GM23338 (cell line): ENCODE data around the gene ZMAT2. TPM values are rescaled to one million over a fixed set of nuclear protein-coding genes. Genes with fewer than 3 reads are reported as not detected.

Experiments used
- ATAC-seq: fragments of 200-7000 bp; cut with Tn5 transposase; 3 replicates; pipeline ENCODE4 v1.9.1; 2020
- DNase-seq: peaks from one replicate; pipeline ENCODE4 v3.0.0-alpha.2; 2015; ENCODE audit warnings: low spot score
- H2AFZ ChIP-seq: fragments of 200-600 bp; sonication (generic); 2 replicates; pipeline ENCODE4 v1.8.0; 2016; ENCODE audit warnings: antibody characterized with exemption, mild to moderate bottlenecking, moderate library complexity
- H3F3A ChIP-seq: fragments of 200-600 bp; sonication (generic); replicated peaks from 2 replicates; pipeline ENCODE4 v1.8.0; 2017; ENCODE audit warnings: antibody characterized with exemption, mixed run types, low read depth
- H3K27ac ChIP-seq: fragments of 200-600 bp; sonication (generic); 2 replicates; pipeline ENCODE4 v1.6.1; 2016; ENCODE audit warnings: low read depth
- H3K27me3 ChIP-seq: fragments of 200-600 bp; sonication (generic); 2 replicates; pipeline ENCODE4 v1.8.0; 2016; ENCODE audit warnings: mild to moderate bottlenecking, mixed run types, moderate library complexity; ENCODE audit not compliant: insufficient read depth
- H3K36me3 ChIP-seq: fragments of 200-600 bp; sonication (generic); 2 replicates; pipeline ENCODE4 v1.8.0; 2016; ENCODE audit warnings: mild to moderate bottlenecking; ENCODE audit not compliant: insufficient read depth
- H3K4me1 ChIP-seq: fragments of 200-600 bp; sonication (generic); 2 replicates; pipeline ENCODE4 v1.8.0; 2016; ENCODE audit warnings: mild to moderate bottlenecking, moderate library complexity; ENCODE audit not compliant: insufficient read depth
- H3K4me2 ChIP-seq: fragments of 200-600 bp; sonication (generic); 2 replicates; pipeline ENCODE4 v1.7.1; 2017; ENCODE audit warnings: mixed run types
- H3K4me3 ChIP-seq: fragments of 200-600 bp; sonication (generic); 2 replicates; pipeline ENCODE4 v1.6.1; 2016; ENCODE audit warnings: mixed run types
- H3K79me2 ChIP-seq: fragments of 200-600 bp; sonication (generic); replicated peaks from 2 replicates; pipeline ENCODE4 v1.8.0; 2017; ENCODE audit warnings: mild to moderate bottlenecking; ENCODE audit not compliant: insufficient read depth
- H3K9me2 ChIP-seq: fragments of 200-600 bp; sonication (generic); 2 replicates; pipeline ENCODE4 v1.8.0; 2017; ENCODE audit not compliant: insufficient read depth
- H4K20me1 ChIP-seq: fragments of 200-600 bp; sonication (generic); replicated peaks from 2 replicates; pipeline ENCODE4 v1.8.0; 2017; ENCODE audit warnings: mild to moderate bottlenecking; ENCODE audit not compliant: insufficient read depth
- H3K27ac Mint-ChIP-seq: 2 replicates; pipeline ENCODE4 v1.8.0; 2020; ENCODE audit warnings: inconsistent platforms, mild to moderate bottlenecking, moderate library complexity, mixed read lengths
- H3K27me3 Mint-ChIP-seq: 3 replicates; pipeline ENCODE4 v1.8.0; 2022; ENCODE audit warnings: low read depth, mild to moderate bottlenecking, moderate library complexity, mixed read lengths, inconsistent platforms; ENCODE audit not compliant: insufficient read depth, poor library complexity
- H3K36me3 Mint-ChIP-seq: 3 replicates; pipeline ENCODE4 v1.8.0; 2021; ENCODE audit warnings: low read depth, mild to moderate bottlenecking, inconsistent platforms, moderate library complexity, mixed read lengths
- H3K4me1 Mint-ChIP-seq: 3 replicates; pipeline ENCODE4 v1.8.0; 2020; ENCODE audit warnings: mild to moderate bottlenecking, inconsistent platforms, mixed read lengths
- H3K4me3 Mint-ChIP-seq: 3 replicates; pipeline ENCODE4 v1.8.0; 2021; ENCODE audit warnings: moderate library complexity, mild to moderate bottlenecking, inconsistent platforms, mixed read lengths
- H3K9me3 Mint-ChIP-seq: 3 replicates; pipeline ENCODE4 v1.8.0; 2020; ENCODE audit warnings: moderate library complexity, mild to moderate bottlenecking, inconsistent platforms, mixed read lengths
- CREB1 ChIP-seq: fragments of 250-450 bp; sonication (Bioruptor Pico); IDR thresholded peaks from 2 replicates; pipeline ENCODE4 v1.5.0; 2020; ENCODE audit warnings: low read depth, mild to moderate bottlenecking, moderate library complexity
- EZH2 ChIP-seq: fragments of 200-600 bp; sonication (generic); IDR thresholded peaks from one replicate; pipeline ENCODE4 v1.8.0; 2017; ENCODE audit warnings: antibody characterized with exemption, mild to moderate bottlenecking, low read depth; ENCODE audit not compliant: unreplicated experiment
- EZH2phosphoT487 ChIP-seq: fragments of 200-600 bp; sonication (generic); IDR thresholded peaks from one replicate; pipeline ENCODE4 v1.8.1; 2018; ENCODE audit warnings: antibody characterized with exemption; ENCODE audit not compliant: unreplicated experiment
- JUNB ChIP-seq: IDR thresholded peaks from one replicate; pipeline ENCODE4 v1.6.1; 2016; ENCODE audit warnings: antibody characterized with exemption; ENCODE audit not compliant: unreplicated experiment
- NANOG ChIP-seq: IDR thresholded peaks from 2 replicates; pipeline ENCODE4 v1.6.1; 2016; ENCODE audit warnings: antibody characterized with exemption, borderline replicate concordance
- POLR2AphosphoS5 ChIP-seq: IDR thresholded peaks from 2 replicates; pipeline ENCODE4 v1.6.1; 2016; ENCODE audit warnings: antibody characterized with exemption, low read depth
- STAT1 ChIP-seq: IDR thresholded peaks from one replicate; pipeline ENCODE4 v1.6.1; 2016; ENCODE audit warnings: antibody characterized with exemption; ENCODE audit not compliant: unreplicated experiment
- ZNF114 ChIP-seq: fragments of 250-450 bp; sonication (Bioruptor Pico); IDR thresholded peaks from 2 replicates; pipeline ENCODE4 v1.5.0; 2020; ENCODE audit warnings: mild to moderate bottlenecking, moderate library complexity
- ZNF331 ChIP-seq: fragments of 250-450 bp; sonication (Bioruptor Pico); IDR thresholded peaks from 2 replicates; pipeline ENCODE4 v1.5.0; 2020; ENCODE audit warnings: low read depth, mild to moderate bottlenecking, moderate library complexity
- polyA plus RNA-seq: library from polyadenylated mRNA; unstranded; fragments of >200 nt; fragmentation: Nextera tagmentation; extraction: Ambion mirVana; gene quantifications from 2 replicates; pipeline ENCODE4 v1.2.1, GENCODE V29; 2016
- total RNA-seq: library from RNA; depleted of rRNA; stranded (reverse); fragments of >200 nt; shearing (Covaris generic); gene quantifications from 2 replicates; pipeline ENCODE4 v1.2.3, GENCODE V29; 2014
- TF ChIP-seq, protein P1 (sequence below): fragments of 250-450 bp; sonication (Bioruptor Pico); IDR thresholded peaks from 2 replicates; pipeline ENCODE4 v1.5.0; 2020; ENCODE audit warnings: mild to moderate bottlenecking, moderate library complexity
- TF ChIP-seq, protein P2 (sequence below): IDR thresholded peaks from one replicate; pipeline ENCODE4 v1.6.1; 2018; ENCODE audit warnings: antibody characterized with exemption; ENCODE audit not compliant: unreplicated experiment
- TF ChIP-seq, protein P3 (sequence below): IDR thresholded peaks from 2 replicates; pipeline ENCODE4 v1.6.1; 2016; ENCODE audit warnings: antibody characterized with exemption

ZMAT2 gene
- total and polyA plus RNA-seq, 2 experiments from 2014 or later = 26.4 to 50.6 TPM

DNA sequence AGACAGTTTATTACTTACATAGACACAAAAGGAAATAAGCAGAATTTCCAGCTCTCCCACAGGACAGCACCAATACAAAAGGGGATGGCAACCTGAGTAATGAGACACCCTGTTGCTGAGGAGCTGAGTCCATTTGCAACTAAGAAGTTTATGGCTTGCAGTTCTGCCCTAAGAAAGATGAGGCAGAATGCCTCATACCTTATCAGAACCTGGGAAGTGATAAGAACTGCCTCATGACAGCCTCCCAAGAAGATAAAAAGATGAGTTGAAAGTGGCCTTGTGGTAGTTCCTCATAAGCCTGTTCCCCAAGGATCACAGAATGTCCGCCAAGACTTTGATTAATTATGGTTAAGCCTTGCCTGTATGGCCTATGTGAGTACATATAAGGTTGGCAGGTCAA lies 41.7 kb downstream of the ZMAT2 start (continued):
- TF ChIP-seq, protein P1, sequence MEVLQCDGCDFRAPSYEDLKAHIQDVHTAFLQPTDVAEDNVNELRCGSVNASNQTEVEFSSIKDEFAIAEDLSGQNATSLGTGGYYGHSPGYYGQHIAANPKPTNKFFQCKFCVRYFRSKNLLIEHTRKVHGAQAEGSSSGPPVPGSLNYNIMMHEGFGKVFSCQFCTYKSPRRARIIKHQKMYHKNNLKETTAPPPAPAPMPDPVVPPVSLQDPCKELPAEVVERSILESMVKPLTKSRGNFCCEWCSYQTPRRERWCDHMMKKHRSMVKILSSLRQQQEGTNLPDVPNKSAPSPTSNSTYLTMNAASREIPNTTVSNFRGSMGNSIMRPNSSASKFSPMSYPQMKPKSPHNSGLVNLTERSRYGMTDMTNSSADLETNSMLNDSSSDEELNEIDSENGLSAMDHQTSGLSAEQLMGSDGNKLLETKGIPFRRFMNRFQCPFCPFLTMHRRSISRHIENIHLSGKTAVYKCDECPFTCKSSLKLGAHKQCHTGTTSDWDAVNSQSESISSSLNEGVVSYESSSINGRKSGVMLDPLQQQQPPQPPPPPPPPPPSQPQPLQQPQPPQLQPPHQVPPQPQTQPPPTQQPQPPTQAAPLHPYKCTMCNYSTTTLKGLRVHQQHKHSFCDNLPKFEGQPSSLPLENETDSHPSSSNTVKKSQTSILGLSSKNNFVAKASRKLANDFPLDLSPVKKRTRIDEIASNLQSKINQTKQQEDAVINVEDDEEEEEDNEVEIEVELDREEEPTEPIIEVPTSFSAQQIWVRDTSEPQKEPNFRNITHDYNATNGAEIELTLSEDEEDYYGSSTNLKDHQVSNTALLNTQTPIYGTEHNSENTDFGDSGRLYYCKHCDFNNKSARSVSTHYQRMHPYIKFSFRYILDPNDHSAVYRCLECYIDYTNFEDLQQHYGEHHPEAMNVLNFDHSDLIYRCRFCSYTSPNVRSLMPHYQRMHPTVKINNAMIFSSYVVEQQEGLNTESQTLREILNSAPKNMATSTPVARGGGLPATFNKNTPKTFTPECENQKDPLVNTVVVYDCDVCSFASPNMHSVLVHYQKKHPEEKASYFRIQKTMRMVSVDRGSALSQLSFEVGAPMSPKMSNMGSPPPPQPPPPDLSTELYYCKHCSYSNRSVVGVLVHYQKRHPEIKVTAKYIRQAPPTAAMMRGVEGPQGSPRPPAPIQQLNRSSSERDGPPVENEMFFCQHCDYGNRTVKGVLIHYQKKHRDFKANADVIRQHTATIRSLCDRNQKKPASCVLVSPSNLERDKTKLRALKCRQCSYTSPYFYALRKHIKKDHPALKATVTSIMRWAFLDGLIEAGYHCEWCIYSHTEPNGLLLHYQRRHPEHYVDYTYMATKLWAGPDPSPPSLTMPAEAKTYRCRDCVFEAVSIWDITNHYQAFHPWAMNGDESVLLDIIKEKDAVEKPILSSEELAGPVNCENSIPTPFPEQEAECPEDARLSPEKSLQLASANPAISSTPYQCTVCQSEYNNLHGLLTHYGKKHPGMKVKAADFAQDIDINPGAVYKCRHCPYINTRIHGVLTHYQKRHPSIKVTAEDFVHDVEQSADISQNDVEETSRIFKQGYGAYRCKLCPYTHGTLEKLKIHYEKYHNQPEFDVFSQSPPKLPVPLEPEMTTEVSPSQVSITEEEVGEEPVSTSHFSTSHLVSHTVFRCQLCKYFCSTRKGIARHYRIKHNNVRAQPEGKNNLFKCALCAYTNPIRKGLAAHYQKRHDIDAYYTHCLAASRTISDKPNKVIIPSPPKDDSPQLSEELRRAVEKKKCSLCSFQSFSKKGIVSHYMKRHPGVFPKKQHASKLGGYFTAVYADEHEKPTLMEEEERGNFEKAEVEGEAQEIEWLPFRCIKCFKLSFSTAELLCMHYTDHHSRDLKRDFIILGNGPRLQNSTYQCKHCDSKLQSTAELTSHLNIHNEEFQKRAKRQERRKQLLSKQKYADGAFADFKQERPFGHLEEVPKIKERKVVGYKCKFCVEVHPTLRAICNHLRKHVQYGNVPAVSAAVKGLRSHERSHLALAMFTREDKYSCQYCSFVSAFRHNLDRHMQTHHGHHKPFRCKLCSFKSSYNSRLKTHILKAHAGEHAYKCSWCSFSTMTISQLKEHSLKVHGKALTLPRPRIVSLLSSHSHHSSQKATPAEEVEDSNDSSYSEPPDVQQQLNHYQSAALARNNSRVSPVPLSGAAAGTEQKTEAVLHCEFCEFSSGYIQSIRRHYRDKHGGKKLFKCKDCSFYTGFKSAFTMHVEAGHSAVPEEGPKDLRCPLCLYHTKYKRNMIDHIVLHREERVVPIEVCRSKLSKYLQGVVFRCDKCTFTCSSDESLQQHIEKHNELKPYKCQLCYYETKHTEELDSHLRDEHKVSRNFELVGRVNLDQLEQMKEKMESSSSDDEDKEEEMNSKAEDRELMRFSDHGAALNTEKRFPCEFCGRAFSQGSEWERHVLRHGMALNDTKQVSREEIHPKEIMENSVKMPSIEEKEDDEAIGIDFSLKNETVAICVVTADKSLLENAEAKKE (CRISPR knock-in tag) = no peak
- TF ChIP-seq STAT1 (no peak), ZNF331 (CRISPR knock-in tag) (no peak)
- TF ChIP-seq, protein P2, sequence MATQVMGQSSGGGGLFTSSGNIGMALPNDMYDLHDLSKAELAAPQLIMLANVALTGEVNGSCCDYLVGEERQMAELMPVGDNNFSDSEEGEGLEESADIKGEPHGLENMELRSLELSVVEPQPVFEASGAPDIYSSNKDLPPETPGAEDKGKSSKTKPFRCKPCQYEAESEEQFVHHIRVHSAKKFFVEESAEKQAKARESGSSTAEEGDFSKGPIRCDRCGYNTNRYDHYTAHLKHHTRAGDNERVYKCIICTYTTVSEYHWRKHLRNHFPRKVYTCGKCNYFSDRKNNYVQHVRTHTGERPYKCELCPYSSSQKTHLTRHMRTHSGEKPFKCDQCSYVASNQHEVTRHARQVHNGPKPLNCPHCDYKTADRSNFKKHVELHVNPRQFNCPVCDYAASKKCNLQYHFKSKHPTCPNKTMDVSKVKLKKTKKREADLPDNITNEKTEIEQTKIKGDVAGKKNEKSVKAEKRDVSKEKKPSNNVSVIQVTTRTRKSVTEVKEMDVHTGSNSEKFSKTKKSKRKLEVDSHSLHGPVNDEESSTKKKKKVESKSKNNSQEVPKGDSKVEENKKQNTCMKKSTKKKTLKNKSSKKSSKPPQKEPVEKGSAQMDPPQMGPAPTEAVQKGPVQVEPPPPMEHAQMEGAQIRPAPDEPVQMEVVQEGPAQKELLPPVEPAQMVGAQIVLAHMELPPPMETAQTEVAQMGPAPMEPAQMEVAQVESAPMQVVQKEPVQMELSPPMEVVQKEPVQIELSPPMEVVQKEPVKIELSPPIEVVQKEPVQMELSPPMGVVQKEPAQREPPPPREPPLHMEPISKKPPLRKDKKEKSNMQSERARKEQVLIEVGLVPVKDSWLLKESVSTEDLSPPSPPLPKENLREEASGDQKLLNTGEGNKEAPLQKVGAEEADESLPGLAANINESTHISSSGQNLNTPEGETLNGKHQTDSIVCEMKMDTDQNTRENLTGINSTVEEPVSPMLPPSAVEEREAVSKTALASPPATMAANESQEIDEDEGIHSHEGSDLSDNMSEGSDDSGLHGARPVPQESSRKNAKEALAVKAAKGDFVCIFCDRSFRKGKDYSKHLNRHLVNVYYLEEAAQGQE = no peak

DNA sequence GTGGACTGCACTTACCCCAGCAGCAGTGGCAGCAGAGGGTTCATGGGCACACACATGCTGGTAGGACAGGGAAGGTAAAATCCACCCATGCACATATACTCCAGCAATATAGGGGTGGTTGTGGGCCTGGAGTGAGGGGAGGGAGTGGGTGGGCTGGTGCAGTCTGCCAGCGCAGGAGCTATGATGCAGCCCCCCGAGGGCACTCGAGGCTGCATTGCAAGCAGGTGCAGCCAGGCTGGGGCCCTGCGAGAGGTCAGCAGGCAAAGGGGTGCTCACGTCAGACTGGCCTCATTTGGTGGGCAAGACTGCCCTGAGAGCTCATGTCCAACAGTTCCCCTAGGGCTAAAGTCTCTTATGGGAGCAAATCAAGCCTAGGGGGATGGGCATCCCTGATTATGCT lies 53.3 kb downstream of the ZMAT2 start:
- no peak overlapping the region for H2AFZ ChIP-seq
- H3K79me2 ChIP-seq = no peaks in the 10 kb centered on the region
- DNase-seq (no peak), ATAC-seq (no peak)
- no peaks in the 10 kb centered on the region for H3K4me1 ChIP-seq
- H3K4me2 ChIP-seq = no peak overlapping the region
- Mint-ChIP-seq H3K27me3 (peaks cover 2% of the 10 kb centered on the region), H3K9me3 (peaks cover 85% of the 10 kb centered on the region), H3K36me3 (peaks cover 11% of the 10 kb centered on the region; the same call in 2 of the 3 replicates), H3K4me3 (no peak overlapping the region), H3K4me1 (no peaks in the 10 kb centered on the region), H3K27ac (no peak overlapping the region)
- H3K27ac ChIP-seq = no peak overlapping the region
- no peaks in the 10 kb centered on the region for H3K9me2 ChIP-seq
- no peaks in the 10 kb centered on the region for H3K27me3 ChIP-seq
- H4K20me1 ChIP-seq = no peaks in the 10 kb centered on the region
- peaks cover 5% of the 10 kb centered on the region; the same call in 1 of the 2 replicates for H3K36me3 ChIP-seq
- no peak overlapping the region for H3K4me3 ChIP-seq
- no peaks in the 10 kb centered on the region for H3F3A ChIP-seq
- TF ChIP-seq ZNF114 (CRISPR knock-in tag) (no peak), POLR2AphosphoS5 (no peak), NANOG (no peak), CREB1 (CRISPR knock-in tag) (no peak), EZH2 (no peak), JUNB (no peak), STAT1 (no peak), EZH2phosphoT487 (no peak), ZNF331 (CRISPR knock-in tag) (no peak)
- TF ChIP-seq, protein P3, sequence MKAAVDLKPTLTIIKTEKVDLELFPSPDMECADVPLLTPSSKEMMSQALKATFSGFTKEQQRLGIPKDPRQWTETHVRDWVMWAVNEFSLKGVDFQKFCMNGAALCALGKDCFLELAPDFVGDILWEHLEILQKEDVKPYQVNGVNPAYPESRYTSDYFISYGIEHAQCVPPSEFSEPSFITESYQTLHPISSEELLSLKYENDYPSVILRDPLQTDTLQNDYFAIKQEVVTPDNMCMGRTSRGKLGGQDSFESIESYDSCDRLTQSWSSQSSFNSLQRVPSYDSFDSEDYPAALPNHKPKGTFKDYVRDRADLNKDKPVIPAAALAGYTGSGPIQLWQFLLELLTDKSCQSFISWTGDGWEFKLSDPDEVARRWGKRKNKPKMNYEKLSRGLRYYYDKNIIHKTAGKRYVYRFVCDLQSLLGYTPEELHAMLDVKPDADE = no peak
